Superior temporal gyrus (tissue), 1 donor: Measurements from ENCODE around the gene L3MBTL2.

Experiments
- DNase-seq: peaks from one replicate; pipeline ENCODE4 v3.0.0-alpha.2; 2016; ENCODE audit errors: extremely low spot score

The L3MBTL2 gene

DNA sequence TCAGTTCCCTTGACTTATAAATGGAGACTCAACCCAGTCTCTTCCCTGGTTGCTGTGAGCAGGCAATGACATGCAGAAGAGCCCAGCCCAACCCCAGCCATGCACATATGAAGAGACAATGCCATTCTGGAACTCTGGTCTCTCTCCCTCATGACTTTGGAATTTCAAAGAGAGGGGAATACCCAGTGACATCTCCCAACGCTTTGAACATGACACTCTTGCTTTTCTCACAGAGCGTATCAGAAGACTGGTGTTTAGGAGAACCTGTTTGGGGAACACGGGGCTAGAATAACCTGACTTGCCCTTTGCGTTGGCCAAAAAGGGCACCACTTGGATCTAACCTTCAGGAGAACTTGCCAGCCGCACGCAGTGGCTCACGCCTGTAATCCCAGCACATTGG, 68.0 kb downstream of the L3MBTL2 start:
- DNase-seq, result no peak

- DNase-seq, result peak; percentile 84
These were observed 69.7 kb downstream of the L3MBTL2 start for GRCh38 chr22:41274856-41275255.

DNA sequence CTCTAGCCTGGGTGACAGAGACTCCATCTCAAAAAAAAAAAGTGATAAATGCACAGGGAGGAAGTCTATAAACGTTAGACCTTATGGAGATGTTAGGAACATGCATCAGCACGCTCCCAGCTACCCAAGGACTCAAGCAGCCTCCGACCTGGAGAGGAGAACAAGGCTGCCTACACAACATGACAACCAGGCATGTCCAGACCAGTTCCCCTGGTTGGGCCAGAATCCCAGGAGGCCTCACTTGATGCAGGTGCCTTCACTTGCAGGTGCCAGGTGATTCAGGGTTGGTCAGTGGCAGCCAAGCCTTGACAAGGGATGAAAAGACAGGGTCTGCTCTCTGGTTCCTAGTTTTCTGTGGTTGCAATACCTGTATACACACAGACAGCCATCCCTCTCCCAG, 75.0 kb downstream of the L3MBTL2 start:
- DNase-seq, result no peak

GRCh38 chr22:41280854-41281253, 75.7 kb downstream of the L3MBTL2 start:
- DNase-seq, result no peak
